Glutamatergic neuron (in vitro differentiated cells): ENCODE measurements around the gene RBP2. TPM values are rescaled to one million over a fixed set of nuclear protein-coding genes. Genes with fewer than 3 reads are reported as not detected.
A peak's percentile ranks its signal among the peaks of the same experiment; 100 is the strongest.

Experiments
- DNase-seq: peaks from one replicate; pipeline ENCODE4 v3.0.0; 2022
- H3K27ac Mint-ChIP-seq: one replicate; pipeline ENCODE4 v1.8.0; 2020; ENCODE audit warnings: mild to moderate bottlenecking, mixed read lengths, inconsistent platforms; ENCODE audit not compliant: unreplicated experiment
- H3K27me3 Mint-ChIP-seq: one replicate; pipeline ENCODE4 v1.8.0; 2020; ENCODE audit warnings: mild to moderate bottlenecking, moderate library complexity, mixed read lengths, inconsistent platforms; ENCODE audit not compliant: unreplicated experiment
- H3K36me3 Mint-ChIP-seq: one replicate; pipeline ENCODE4 v1.8.0; 2020; ENCODE audit warnings: mild to moderate bottlenecking, mixed read lengths, inconsistent platforms; ENCODE audit not compliant: unreplicated experiment
- H3K4me1 Mint-ChIP-seq: one replicate; pipeline ENCODE4 v1.8.0; 2020; ENCODE audit warnings: mild to moderate bottlenecking, low read depth, mixed read lengths, inconsistent platforms; ENCODE audit not compliant: unreplicated experiment
- H3K4me3 Mint-ChIP-seq: one replicate; pipeline ENCODE4 v1.8.0; 2020; ENCODE audit warnings: mild to moderate bottlenecking, mixed read lengths, inconsistent platforms; ENCODE audit not compliant: unreplicated experiment
- H3K9me3 Mint-ChIP-seq: one replicate; pipeline ENCODE4 v1.8.0; 2020; ENCODE audit warnings: mild to moderate bottlenecking, moderate library complexity, mixed read lengths, inconsistent platforms; ENCODE audit not compliant: unreplicated experiment
- CTCF ChIP-seq: fragments of 200-600 bp; sonication (generic); IDR thresholded peaks from one replicate; pipeline ENCODE4 v1.5.0; 2021; ENCODE audit not compliant: partially characterized antibody, unreplicated experiment
- long read RNA-seq: library from polyadenylated mRNA; unstranded; transcript quantifications from one replicate; pipeline ENCODE4 v2.0.0, GENCODE V29; 2020; ENCODE audit not compliant: unreplicated experiment
- total RNA-seq: library from RNA; stranded (reverse); fragmentation: NEBNext Ultra II Directional; extraction: Animal tissue kit (Norgen Biotek cat#: 25700); gene quantifications from one replicate; pipeline ENCODE4 v1.2.1, GENCODE V29; 2021; ENCODE audit not compliant: unreplicated experiment

Gene RBP2
- total RNA-seq = not detected
- long read RNA-seq = 0 reads

- H3K9me3 Mint-ChIP-seq = peaks cover 2% of the 10 kb centered on the region
These were observed at the start of gene RBP2 for GRCh38 chr3:139476348-139476747. RBP2 (minus strand) TSS chr3:139476516; CDS start chr3:139476459, 57 bp downstream.

GRCh38 chr3:139524841-139525636, 48.7 kb upstream of the RBP2 start:
- H3K27ac Mint-ChIP-seq = no peak overlapping the region
- no peak for TF ChIP-seq CTCF
- peaks cover 3% of the 10 kb centered on the region for H3K9me3 Mint-ChIP-seq
- H3K27me3 Mint-ChIP-seq = peaks cover 11% of the 10 kb centered on the region
- peaks cover 32% of the 10 kb centered on the region for H3K4me1 Mint-ChIP-seq
- DNase-seq = no peak
- H3K4me3 Mint-ChIP-seq = no peak overlapping the region
- peaks cover 4% of the 10 kb centered on the region for H3K36me3 Mint-ChIP-seq

More at GRCh38 chr3:139476348-139476747, at the start of gene RBP2:
- Mint-ChIP-seq H3K27ac (no peak within 1 kb of the TSS), H3K36me3 (no peaks in the 10 kb centered on the region), H3K4me1 (no peaks in the 10 kb centered on the region), H3K27me3 (peaks cover 2% of the 10 kb centered on the region), H3K4me3 (no peak within 1 kb of the TSS)
- no peak for DNase-seq
- TF ChIP-seq CTCF = no peak

- Mint-ChIP-seq H3K4me1 (peaks cover 24% of the 10 kb centered on the region), H3K4me3 (no peak overlapping the region), H3K9me3 (peaks cover 7% of the 10 kb centered on the region), H3K27me3 (peaks cover 11% of the 10 kb centered on the region), H3K36me3 (peaks cover 8% of the 10 kb centered on the region), H3K27ac (no peak overlapping the region)
- no peak for DNase-seq
- no peak for TF ChIP-seq CTCF
These were observed 47.4 kb upstream of the RBP2 start for GRCh38 chr3:139523718-139524117.

- H3K27ac Mint-ChIP-seq = peak overlapping the region; percentile 17
- H3K27me3 Mint-ChIP-seq = peaks cover 8% of the 10 kb centered on the region
- H3K4me3 Mint-ChIP-seq = no peak overlapping the region
- peaks cover 7% of the 10 kb centered on the region for H3K9me3 Mint-ChIP-seq
- H3K4me1 Mint-ChIP-seq = peaks cover 24% of the 10 kb centered on the region
- peaks cover 8% of the 10 kb centered on the region for H3K36me3 Mint-ChIP-seq
- no peak for TF ChIP-seq CTCF
- no peak for DNase-seq
These were observed 46.9 kb upstream of the RBP2 start for GRCh38 chr3:139523166-139523565.

- Mint-ChIP-seq H3K9me3 (peaks cover 8% of the 10 kb centered on the region), H3K27me3 (peaks cover 8% of the 10 kb centered on the region), H3K4me3 (no peak overlapping the region), H3K4me1 (peaks cover 26% of the 10 kb centered on the region), H3K27ac (peak overlapping the region; percentile 77), H3K36me3 (peaks cover 8% of the 10 kb centered on the region)
- TF ChIP-seq CTCF = no peak
- DNase-seq = no peak
These were observed 46.1 kb upstream of the RBP2 start for GRCh38 chr3:139522421-139522820.
